Activated gamma-delta T cell (primary cell): ENCODE results near the gene CD99L2.

Experiments used
- DNase-seq: peaks from one replicate; lab custom pipeline; 2025; lab: John Stamatoyannopoulos, UW

CD99L2 gene

DNA sequence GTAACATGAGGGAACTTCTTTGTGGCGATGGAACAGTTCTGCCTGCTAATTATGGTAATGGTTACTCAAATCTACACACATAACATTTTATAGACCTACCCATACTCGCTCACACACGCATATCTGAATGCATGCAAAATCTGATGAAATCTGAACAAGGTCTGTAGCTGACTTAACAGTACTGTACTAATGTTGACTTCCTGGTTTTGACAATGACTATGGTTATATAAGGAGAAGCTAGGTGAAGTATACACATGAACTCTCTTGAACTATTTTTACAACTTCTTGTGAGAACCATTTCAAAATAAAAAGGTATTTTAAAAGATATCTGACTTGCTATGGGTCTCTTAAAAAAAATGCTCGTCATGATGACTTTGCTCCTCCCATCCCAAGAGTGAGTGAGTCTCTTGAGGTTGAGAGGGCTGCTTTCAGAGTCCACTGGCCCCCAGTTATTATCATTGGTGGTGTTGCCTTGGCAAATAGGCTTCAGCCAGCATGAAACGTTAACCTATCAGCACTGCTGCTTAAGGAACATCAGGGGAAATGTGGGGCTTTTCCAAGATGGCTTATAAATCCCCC is 105.4 kb downstream of the CD99L2 start:
- DNase-seq: no peak

DNA sequence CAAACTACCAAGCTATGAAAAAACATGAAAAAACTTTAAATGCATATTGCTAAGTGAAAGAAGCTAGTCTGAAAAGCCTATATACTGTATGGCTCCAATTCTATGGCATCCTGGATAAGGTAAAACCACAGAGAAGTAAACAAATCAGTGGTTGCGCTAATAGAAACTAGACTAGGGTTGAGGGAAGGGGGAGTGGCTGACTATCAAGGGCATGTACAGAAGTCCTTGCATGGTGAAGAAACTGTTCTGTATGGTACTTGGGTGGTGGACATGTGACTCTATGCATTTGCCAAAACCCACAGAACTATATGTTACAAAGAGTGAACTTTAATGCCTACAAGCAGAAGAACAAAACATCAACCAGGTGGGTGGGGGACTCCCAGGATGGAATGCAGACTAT is 108.4 kb downstream of the CD99L2 start:
- DNase-seq: no peak

DNA sequence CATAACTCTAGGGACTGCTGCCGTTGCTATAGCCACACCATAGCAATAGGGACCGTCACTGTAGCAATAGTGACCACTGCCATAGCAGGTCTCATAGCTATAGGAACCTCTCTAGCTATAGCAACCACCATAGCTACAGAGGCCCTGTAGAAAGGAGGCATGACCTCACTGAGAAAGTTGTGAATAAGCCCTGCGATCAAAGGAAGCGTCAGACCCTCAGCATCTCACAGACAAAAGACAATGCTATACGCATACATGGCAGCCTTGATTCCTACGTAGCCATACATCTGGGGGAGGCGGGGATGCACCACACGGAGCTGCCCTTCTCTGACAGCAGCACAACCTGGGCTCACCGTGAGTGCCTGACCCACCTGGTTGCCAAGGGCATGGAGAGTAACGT is 116.8 kb downstream of the CD99L2 start:
- DNase-seq: no peak

DNA sequence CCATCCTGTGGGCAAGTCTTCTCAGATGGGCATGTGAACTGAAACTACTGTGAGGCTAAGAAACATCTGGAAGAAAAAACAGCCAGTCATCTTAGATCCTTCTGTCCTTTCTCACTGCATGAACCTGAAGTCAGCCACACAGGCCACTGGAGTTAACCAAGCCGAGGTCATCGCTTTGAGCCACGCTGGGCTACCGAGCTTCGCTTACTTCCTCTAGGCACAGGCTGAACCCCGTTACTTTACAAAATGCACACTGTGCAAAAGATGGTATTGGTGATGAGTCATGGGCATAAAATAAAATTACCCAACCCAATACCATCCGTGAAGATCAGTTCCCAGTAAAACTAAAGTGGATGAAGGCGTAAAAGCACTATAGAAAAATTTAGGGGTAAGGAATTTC is 119.1 kb downstream of the CD99L2 start:
- no peak for DNase-seq

DNA sequence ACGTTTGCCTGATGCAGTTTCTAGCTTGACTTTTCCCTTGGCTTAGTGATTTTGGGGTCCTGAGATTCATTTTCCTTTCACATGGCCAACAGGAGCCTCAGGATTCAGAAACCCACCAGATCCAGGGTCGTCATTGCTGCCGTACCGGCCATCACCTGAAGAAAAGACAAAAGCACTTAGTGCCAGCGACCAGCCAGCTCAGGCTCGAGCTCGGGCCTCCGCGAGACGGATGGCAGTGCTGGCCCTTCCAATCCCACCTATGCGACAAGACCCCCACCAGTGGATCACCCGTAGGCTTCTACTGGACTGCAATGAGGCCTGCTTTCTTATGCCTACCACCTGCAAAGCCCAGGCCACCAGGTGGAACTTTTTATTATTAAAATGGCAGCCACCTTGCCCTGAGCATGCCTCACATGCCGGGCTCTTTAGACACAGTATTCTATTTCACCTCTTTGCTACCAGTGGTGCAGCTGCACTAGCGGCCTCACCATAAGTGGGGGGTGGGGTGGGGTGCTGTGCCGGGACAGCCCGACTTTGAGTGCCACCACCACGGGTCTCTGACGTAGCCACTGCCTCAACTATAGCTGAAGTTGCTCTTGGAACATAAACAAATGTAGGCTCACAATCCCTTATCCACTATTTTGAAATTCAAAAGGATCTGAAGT is 121.0 kb downstream of the CD99L2 start:
- no peak for DNase-seq

DNA sequence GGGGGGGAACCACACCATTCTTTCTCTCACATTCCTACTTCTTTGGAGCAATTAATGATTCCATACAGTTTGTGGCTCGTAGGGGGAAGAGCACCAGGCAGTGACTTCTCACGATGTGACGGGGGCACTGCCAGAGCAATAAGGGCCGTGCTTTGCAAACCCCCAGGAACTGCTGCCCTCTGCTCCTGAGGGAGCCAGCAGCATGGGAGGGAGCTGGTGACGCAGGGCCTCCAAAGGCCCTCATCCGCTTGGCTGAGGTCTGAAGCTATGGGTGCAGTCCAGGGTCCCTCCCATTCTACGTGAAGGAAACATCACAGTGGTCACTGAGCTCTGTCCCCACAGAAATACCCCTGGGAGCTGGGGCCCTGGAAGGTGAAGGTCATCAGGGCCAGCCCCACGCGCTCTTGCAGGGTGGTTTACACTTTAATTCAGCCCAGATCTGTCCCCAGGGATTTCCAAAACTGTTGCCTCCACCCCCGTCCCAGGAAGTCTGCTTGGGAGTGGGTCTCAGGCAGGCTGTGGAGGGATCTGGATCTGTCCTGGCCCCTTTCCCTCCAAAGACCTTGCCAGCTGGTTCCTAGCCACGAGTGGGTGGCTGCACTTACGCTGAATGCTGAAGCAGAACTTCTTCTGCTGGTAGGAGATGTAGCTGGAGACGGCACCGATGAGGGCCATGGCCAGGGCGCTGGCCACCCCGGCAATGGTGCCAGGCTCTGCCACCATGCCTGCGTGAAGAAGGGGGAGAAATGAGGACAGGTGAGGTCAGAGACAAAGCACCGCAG is 122.7 kb downstream of the CD99L2 start:
- DNase-seq: no peak

DNA sequence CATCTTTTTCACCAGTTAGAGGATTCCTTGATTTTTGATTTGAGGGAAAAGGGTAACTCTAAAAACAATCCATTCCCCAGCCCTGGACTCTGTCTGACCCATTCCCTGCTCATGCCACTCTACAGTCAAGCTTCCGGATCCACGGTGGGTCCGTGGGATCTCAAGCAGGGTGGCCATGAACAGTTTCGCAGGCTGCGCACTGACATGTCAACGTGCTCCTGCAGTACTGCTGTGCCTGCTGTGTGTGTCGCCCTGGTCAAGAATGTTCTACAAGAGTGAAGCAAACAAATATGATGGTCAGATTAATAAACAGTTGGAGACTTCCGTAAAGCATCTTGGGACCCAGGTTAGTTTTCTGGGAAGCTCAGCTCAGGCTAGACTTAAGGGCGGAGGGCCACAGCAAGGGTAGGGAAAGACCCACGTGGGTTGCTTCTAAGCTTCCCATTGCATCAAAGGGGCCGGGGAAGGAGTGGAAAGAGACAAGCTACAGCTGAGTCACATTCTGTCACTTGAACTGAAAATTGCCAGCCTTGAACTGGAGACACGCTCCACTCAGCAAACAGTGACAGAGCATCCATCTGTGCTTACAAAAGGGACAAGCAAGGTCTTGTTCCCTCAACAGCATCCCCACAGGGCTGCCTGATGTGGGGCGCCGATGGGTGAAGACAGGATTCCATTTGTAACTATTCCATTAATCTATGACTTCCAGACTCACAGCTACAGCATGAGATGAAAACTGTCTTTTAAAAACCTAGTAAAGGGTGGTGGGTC is 123.5 kb downstream of the CD99L2 start:
- no peak for DNase-seq

DNA sequence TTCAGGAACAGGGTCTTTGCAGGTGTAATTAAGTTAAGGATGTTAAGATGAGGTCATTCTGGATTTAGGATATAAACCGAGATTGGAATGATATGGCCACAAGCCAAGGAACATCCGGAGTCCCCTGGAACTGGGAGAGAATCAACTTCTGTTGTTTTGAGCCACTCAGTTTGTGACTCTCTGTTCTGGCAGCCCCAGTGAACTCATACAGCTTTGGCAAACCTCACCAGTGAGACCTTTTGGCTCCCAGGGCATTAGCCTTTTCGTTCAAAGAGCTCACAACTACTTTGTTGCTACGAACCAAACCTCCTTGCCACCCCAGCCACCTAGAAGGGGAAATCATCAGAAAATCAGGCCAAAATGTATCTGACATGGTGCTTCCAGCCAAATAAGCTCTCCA is 124.8 kb downstream of the CD99L2 start:
- no peak for DNase-seq

DNA sequence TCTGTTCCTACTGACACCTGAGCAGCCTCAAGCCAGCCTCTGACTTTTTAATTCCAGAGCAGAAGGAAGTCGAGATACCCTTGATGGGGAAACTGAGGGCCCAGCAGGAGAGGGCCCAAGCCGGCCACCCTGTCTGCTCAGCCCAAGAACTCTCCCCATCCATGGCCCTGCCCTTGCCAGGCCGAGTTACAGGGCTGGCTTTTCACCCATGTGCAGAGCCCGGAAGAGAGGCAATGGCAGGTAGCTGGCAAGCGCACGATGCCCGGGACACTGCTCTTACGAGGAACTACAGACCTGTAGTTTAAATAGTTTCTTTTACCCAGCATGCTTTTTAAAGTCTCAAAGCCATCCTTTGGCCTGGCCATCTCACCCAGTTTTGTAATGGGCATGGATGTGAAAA is 125.4 kb downstream of the CD99L2 start:
- DNase-seq: no peak

DNA sequence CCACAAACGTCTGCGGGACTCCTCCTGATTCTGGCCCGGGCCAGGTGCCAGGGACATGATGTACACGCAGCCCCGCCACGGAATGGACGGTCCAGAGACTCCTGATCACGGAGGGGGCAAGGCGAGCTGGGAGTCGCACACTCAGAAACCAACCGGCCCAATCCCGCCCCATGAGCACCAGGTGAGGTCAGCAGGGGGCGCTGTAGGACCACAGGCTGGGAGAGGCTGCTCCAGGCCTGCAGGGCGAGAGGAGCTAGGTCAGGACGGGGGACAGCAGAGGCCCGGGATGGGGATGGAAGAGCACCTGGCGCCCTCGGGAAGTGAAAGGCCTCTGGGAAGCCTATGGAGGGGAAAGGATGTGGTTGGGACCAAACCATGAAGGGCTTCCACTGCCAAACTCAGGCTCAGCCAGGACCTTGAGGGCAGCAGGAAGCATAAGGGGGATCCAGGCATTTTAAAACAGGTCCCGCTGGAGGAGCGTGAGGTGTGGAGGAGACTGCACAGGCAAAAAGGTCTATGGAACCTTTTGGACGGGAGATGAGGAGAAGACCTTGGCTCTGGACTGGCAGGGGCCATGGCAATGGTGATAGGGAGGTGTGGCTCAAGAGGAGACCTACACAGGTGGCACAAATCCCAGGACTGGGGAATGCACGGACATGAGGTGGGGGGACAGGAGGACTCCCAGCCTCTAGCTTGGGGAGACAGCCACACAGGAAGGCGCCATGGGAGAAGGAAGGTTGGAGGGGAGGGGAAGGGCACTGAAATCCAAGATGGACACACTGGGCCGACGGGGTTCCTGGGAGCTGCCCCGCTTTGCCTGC is 126.1 kb downstream of the CD99L2 start:
- DNase-seq: no peak

DNA sequence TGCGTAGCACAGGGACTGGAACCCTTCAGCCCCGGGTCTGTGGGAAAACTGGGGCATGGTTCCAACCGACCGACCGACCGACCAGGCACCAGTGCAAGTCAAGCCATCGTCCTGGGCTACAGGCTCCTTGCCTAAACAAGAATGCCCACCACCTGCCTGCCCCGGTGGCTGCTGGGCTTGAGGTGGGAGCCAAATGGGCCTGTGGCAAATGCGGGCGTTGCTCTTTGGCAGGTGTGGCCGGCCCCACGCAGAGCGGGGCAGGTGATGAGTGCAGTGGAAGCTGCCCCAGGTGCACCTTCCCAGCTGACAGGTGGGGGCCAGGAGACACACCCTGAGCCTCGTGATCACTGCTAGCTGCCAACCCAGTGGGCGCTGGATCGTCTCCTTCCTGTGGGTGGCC is 127.4 kb downstream of the CD99L2 start:
- DNase-seq: no peak

DNA sequence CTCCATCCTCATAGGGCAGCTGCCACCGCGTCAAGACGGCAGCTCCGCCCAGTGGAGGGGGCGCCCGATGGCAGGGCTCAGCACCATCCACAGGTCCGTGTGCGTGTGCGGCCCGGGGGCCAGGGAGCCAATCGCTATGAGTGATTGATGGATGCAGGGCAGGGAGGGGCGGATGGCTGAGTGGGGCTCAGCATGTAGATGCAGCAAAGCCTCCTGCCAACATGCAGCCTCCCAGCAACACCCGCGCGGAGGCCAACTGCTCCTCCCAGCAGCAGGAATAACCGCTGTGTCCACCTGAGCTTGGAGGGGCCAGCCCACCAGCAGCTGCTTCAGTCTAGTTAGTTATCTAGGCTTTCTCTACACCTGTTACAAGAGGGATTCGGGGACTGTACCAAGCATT is 127.8 kb downstream of the CD99L2 start:
- DNase-seq: no peak

DNA sequence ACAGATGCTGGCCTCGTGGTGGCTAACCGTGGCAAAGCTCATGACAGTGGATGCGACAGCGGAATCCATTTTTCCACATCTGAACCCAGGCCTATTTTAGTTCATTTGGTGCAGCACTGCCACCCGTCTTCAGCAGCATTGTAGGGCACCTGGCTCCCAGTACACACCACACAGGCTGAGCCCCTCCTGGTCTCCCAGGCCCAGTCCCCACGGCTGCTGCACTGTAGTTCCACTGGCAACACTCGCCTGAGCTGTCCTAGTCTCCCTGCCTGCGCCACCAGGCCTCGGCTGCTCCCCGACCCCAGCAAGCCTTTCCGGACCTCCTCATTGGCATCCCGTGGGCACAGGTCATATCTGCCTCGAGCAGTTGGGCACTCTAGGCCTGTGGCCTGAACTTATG is 129.1 kb downstream of the CD99L2 start:
- DNase-seq: no peak

DNA sequence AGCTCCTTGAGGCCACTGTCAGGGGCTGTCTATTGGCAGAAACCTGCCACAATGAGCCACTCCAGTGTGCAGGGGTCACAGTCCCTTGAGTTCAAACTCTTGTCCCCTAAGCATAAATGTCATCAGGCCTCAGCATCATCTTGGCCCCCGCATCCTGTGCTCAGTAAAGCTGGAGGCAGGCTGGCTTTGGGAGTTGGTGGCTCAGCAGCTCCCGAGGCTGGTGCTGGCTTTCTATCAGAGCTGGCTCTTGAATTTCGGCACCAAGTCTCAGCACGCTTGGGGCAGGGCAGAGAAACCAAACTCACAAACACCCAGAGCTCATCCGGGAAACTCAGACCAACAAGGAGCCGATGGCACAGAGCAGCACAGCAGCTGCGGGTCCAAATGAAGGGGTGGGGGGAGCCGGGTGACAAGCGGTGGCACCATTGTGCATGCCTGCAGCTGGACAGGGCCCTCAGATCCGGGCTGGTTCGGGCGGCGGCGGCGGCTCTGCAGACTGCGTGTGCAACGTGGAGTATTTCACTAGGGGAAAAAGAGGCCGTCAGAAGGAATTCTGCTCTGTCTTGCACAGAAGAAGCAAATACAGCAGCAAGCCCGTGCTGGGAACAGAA is 129.8 kb downstream of the CD99L2 start:
- no peak for DNase-seq

DNA sequence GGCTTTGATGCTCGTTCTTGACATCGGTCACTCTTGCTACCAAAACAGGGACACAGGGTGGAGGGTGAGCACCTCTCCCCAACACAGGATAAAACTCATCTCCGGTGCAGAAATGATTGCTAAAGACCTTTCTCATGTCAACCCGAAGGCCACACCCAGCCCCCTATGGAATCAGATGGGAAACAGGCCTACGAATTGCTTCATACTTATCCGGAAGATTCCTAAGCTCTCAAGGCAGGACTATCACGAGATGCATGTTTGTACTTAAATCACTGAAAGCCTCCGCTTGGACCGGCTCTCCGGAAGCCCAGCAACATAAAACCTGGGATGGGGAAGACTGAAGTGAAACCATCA is 130.4 kb downstream of the CD99L2 start:
- DNase-seq: no peak

DNA sequence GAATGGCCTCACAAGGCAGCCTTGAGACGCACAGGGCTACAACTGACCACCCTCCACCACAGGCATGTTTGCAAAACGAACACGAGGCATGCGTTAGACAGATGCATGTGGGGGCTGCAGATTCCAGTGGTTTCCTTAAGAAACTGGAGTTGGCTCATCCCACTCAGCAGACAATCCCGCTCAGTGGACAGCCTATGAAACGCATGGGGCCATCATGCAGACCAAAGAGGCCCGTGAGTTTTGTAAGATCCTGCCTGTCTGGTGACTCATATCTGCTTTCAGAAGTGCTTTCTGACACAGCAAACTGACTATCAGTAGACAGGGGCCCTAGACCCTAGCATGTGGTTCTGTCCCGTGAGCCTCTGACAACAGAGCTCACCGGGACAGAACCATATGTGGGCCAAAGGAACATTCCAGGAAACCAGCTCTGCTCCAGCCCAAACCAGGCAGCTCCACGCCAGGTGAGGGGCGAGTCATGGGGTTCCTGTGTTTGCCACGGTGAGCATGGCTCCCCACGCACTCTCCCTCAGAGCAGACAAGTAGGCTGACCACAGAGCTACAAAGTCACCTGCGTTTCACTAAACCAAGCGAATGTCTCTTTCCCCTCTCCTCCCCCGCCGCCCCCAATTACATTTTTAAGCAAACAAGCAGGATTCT is 130.9 kb downstream of the CD99L2 start:
- no peak for DNase-seq

DNA sequence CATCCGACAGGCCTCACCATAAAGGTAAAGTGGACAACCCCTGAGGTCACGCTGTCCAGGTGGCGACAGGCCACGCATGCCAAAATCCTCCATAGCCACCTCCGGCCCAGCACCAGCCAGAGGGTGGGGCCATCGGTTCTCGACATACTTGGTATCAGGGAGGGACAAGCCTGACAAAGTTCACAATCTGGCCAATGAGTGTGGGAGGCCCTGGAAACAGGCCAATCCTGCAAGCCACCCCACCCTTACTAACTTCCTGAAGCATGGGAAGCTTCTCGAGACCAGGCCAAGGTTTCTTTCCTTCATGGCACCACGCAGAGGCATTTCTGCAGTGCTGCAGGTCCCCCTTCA is 131.4 kb downstream of the CD99L2 start:
- no peak for DNase-seq

DNA sequence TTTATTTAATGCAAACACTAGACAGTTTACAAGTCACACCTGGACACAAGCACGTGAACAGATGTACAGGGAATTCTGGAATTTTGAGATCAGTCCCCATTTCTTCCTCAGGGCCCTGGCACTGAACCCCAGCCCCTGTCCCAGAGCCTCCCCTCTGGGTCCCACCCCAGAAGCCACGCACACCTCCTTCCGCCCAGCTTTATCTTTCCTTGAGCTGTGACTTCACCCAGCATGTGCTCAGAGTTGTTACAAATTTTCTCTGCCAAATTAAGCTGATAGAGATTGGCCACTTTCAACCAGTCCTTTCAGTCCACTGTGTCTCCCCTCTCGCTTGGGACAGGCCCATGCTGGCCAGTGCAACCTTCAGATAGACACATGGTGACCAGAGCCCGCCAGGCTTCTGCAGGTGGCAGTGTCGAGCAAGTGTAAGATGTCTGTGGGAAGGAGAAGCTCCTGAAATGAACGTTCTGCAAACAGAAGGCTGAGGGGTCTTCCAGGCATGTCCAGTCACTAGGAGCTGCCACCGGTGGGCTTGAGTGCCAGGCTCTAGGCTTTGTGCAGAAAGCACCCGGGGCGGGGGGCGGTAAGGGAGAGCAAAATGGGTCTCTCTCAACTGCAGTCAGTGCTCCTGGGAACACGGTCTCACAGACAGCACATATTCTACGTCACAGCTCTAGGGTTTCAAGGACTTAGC is 132.0 kb downstream of the CD99L2 start:
- DNase-seq: no peak

DNA sequence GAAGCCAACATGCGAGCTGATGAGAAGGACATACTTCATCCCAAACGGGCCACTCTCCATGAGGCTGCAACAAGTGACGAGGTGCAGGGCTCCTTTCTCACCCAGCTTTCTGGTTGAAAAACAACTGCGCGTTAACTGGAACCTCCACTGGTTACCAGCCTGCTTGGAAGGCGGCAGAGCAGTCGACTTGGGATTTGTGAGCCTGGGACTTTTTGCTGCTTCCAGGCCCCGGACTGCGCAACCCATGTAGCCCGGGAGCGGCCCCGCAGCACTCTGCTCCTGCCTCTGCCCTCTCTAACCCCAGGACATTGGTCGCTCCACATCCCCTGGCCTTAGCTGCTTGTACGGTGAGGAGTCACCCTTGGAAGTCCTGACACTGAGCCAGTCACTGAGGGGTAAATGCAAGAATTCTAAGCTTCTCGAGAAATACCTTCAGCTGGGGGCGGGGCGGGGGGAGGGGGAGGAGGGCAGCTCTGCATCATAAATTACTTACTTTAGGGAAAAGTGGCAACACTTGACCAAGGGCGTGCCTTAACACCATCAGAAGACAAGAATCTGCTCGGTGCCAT is 132.6 kb downstream of the CD99L2 start:
- DNase-seq: no peak

DNA sequence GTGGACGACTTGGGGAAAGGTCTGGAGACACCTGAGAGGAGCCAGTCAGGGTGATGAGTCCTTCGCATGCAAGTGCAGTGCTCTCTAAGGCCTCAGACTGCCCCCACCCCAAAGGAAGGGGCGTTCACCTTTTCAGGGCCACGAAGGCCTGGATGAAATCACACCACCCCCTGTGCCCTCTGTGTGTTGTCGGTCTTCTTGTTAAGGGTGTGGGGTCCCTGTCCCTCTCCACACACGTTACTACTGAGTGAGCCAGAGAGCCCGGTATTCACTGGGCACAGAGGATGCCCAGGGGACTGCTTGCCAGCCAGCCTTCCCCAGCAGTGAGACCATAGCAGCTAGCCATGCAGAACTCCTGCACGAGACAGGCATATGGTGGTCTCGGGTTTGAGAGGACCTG is 133.2 kb downstream of the CD99L2 start:
- no peak for DNase-seq
